NCI-H2107 (cell line): Measurements from ENCODE around the gene IL4R.

Experiments
- DNase-seq: peaks from one replicate; lab custom pipeline; 2025; lab: John Stamatoyannopoulos, UW

Gene IL4R

GRCh38 chr16:27359051-27359450 lies 45.3 kb downstream of the IL4R start:
- no peak for DNase-seq

- no peak for DNase-seq
These were observed 45.8 kb downstream of the IL4R start for GRCh38 chr16:27359615-27360014.

- no peak for DNase-seq
These were observed 48.2 kb downstream of the IL4R start for GRCh38 chr16:27361987-27362386.

GRCh38 chr16:27362570-27363245 lies 48.9 kb downstream of the IL4R start:
- DNase-seq = no peak

- DNase-seq = no peak
These were observed 49.5 kb downstream of the IL4R start for GRCh38 chr16:27363246-27363632.

- no peak for DNase-seq
These were observed 50.0 kb downstream of the IL4R start for GRCh38 chr16:27363797-27364196.

GRCh38 chr16:27364493-27365141 lies 50.8 kb downstream of the IL4R start:
- no peak for DNase-seq

GRCh38 chr16:27365142-27366089 lies 51.6 kb downstream of the IL4R start:
- DNase-seq = no peak

GRCh38 chr16:27366687-27367460 lies 53.1 kb downstream of the IL4R start:
- DNase-seq = no peak

GRCh38 chr16:27367461-27368357 lies 53.9 kb downstream of the IL4R start:
- DNase-seq = no peak

- DNase-seq = no peak
These were observed 54.6 kb downstream of the IL4R start for GRCh38 chr16:27368358-27368722.

- DNase-seq = no peak
These were observed 56.0 kb downstream of the IL4R start for GRCh38 chr16:27369806-27370205.

- DNase-seq = no peak
These were observed 56.5 kb downstream of the IL4R start for GRCh38 chr16:27370318-27370717.

- no peak for DNase-seq
These were observed 59.5 kb downstream of the IL4R start for GRCh38 chr16:27373312-27373711.

GRCh38 chr16:27374221-27374803 lies 60.5 kb downstream of the IL4R start:
- no peak for DNase-seq

GRCh38 chr16:27374804-27375425 lies 61.1 kb downstream of the IL4R start:
- DNase-seq = no peak

GRCh38 chr16:27377666-27378485 lies 64.1 kb downstream of the IL4R start:
- no peak for DNase-seq

GRCh38 chr16:27378871-27379481 lies 65.2 kb downstream of the IL4R start:
- no peak for DNase-seq

- DNase-seq = no peak
These were observed 66.1 kb downstream of the IL4R start for GRCh38 chr16:27379919-27380318.
